GM12872 (cell line): ENCODE results near the gene SPTBN1.

Experiments
- TF ChIP-seq, protein P1 (sequence below): IDR thresholded peaks from 3 replicates; pipeline ENCODE4 v1.5.1; 2011; ENCODE audit warnings: low read depth, mild to moderate bottlenecking, low read length, moderate library complexity; ENCODE audit not compliant: insufficient read depth

The SPTBN1 gene

DNA sequence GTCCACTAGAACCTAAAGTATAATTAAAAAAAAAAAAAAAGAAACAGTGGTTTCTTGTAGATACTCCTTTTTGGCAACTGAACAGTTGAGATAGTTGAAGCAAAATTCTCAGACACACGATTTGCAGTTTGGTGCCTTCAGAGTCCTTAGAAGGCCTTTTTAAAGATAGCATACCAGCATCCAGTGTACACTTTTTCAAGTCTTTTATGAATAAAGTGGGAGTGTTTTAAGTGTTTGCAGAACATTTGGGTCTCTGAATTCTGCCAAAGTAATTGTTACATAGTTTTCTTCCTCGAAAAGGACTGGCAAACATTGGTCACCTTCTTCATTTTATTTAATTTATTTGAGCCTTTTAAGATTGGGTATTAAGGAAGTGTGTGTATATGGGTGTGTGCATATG, 62.3 kb downstream of the SPTBN1 start:
- TF ChIP-seq, protein P1, sequence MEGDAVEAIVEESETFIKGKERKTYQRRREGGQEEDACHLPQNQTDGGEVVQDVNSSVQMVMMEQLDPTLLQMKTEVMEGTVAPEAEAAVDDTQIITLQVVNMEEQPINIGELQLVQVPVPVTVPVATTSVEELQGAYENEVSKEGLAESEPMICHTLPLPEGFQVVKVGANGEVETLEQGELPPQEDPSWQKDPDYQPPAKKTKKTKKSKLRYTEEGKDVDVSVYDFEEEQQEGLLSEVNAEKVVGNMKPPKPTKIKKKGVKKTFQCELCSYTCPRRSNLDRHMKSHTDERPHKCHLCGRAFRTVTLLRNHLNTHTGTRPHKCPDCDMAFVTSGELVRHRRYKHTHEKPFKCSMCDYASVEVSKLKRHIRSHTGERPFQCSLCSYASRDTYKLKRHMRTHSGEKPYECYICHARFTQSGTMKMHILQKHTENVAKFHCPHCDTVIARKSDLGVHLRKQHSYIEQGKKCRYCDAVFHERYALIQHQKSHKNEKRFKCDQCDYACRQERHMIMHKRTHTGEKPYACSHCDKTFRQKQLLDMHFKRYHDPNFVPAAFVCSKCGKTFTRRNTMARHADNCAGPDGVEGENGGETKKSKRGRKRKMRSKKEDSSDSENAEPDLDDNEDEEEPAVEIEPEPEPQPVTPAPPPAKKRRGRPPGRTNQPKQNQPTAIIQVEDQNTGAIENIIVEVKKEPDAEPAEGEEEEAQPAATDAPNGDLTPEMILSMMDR, result no peak

DNA sequence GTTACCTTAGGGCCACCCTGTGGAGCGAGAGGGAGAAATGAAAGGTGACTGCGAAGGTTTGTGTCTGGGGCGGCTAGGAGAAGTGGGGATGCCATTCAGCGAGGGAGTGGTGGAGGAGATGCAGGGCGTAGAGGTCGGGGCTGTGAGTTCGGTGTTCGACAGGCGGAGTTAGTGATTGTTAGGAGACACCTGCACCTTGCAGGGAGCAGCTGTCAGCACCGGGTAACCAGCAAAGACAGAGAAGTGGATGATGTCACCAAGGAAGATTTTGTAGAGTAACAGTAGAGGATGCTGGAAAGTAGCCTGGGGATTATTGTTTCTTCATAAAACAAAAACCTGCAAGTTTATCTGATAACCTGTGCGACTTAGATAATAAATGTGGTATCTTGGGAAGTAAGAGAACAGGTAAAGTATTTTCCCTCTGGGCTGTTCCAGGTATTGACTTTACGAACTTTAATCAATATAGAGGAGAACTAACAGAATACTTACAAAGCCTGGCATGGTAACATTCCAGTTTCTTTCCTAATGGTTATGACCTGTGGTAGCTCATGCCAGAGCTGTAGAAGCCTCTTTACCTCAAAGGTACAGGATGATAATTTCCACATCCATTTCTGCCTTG, 63.8 kb downstream of the SPTBN1 start:
- TF ChIP-seq, protein P1, result no peak

DNA sequence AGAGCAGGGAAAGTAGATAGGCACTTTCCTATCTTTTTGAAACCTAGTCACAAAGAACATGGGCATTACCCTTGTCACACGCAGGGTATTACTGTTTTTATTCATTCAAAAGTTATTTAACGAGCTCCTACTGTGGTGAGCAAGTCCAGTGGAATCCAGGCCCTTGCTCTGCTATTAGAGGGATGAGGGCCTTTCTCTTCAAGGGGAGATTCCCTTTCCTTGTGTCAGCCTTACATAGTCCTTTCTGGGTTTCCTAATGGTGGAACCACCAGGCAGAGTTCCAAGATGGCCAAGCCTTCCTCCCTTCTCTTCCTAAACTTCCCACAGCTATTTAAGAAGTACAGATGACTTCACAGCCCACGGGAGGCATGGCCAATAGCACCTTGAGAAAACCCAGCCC, 64.6 kb downstream of the SPTBN1 start:
- TF ChIP-seq, protein P1, result no peak

DNA sequence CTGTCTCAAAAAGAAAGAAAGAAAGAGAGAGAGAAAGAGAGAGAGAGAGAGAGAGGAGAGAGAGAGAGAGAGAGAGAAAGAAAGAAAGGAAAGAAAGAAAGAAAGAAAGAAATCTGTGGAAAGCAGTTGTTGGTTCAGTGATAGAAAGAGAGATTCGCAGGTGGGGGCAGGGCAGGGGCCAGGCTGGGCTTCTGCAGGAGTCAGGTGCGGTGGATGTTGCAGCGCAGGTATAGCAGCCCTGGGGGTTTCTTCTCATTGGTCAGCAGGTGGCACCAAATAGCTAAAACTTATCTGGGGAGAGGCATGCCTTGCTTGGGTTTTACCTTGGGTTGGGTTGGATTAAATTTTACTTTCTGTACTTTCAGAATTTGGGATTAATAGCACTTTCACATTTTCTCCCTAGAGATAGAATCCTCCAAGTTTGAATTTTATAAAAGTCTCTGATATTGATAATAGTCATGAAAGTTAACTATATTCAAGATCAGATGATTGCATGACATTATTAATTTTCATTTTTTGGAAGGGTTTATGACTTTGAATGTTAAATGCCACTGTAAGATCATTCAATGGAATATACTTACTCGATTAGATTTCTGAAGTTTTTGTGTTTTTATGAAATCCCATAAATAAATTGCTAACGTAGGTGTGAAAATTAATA, 66.6 kb downstream of the SPTBN1 start:
- TF ChIP-seq, protein P1, result peak; percentile 79

DNA sequence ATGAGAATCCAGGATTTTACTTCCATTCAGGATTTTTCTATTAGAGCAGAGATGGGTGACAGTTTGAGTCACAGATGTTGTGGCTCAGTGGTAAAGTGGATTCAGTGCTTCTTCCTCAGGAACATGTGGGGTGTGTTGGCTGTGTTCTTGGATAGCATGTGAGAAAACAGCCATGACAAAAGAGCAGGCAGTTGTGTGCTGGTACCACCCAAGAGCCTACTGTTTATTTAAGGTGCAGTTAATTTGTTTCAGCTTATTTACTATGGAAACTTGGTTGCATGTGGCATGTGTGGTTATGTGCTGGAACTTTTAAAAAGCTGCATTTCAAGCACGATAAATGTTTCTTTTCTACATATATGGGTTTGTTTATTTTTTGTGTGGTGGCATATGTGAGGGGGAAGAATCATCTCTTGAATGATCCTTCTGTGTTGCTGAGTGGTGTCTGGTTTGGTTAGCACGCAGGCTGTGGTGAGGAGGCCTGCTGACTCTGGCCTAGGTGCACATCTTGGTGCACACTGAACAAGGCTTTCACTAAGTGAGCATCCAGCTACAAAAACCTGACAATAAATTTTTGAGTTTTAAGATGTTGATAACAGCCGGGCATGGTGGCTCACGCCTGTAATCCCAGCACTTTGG, 67.3 kb downstream of the SPTBN1 start:
- TF ChIP-seq, protein P1, result no peak

DNA sequence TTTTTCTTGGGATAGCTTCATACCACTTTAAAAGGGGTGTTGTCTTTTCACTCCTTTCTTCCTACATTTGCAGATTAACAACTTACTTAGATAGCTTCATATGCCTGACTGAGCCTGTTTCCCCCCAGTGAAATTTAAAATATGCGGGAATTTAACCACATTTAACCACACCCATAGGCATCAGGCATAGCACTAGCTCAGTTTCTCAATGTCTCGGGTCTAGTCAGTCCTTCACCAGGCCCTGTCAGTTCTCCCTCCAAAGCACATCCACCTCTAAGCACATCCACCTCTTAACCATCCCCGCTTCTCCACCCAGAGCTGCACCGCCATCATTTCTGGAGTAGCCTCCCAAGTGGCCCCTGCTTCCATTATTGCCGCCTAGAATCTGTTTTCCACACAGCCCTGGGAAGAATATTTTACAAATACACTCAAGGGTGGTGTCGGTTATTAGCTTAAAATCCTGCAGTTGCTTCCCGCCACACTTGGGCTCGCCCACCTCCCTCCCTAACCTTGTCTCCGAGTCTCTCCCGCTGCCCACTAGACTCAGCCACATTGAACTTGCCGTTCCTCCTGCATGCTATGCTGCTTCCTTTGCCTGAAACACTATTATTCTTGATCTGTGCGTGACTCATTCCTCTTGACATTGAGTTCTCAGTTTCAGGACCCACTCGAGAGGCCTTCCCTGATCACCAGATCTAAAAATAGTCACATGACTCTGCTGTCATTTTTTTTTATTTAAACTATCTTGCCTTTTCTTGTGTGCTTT, 68.3 kb downstream of the SPTBN1 start:
- TF ChIP-seq, protein P1, result no peak

DNA sequence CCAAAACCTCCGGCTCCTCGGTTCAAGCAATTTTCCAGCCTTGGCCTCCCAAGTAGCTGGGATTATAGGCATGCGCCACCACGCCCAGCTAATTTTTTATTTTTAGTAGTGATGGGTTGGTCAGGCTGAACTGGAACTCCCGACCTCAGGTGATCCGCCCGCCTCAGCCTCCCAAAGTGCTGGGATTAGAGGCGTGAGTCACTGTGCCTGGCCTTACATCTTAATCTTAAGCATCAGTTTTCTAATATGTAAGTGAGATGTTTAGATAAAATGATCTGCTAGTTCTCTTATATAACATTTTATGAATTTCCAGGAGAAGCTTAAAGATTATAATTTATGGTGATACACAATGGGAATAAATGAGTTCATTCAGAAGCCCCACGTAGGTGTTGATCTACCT, 69.2 kb downstream of the SPTBN1 start:
- TF ChIP-seq, protein P1, result no peak
